Measurements from ENCODE around the gene FKBP11.

DNA sequence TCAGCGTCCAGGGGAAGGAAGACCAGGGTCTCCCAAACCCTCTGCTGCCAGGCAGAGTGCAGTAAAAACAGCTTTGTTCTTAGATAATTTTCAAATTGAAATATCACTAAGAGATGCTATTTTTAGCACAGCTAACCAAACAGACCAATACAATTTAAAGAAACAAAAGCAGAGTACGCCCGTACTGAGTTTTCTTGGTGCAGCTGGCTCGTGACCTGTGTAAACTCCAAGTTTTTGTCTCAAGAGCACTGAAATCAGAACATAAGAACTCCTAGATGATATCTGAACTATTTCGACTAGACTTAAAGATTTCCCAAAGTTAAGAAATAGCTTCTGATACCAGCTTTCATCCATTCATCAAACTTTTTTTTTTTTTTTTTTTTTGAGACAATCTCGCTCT is 21.7 kb upstream of the FKBP11 start:
- TF ChIP-seq, protein P1, sequence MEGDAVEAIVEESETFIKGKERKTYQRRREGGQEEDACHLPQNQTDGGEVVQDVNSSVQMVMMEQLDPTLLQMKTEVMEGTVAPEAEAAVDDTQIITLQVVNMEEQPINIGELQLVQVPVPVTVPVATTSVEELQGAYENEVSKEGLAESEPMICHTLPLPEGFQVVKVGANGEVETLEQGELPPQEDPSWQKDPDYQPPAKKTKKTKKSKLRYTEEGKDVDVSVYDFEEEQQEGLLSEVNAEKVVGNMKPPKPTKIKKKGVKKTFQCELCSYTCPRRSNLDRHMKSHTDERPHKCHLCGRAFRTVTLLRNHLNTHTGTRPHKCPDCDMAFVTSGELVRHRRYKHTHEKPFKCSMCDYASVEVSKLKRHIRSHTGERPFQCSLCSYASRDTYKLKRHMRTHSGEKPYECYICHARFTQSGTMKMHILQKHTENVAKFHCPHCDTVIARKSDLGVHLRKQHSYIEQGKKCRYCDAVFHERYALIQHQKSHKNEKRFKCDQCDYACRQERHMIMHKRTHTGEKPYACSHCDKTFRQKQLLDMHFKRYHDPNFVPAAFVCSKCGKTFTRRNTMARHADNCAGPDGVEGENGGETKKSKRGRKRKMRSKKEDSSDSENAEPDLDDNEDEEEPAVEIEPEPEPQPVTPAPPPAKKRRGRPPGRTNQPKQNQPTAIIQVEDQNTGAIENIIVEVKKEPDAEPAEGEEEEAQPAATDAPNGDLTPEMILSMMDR (IDR thresholded peaks at IDR 0.05), result no peak
- no peak for TF ChIP-seq EZH2 (IDR thresholded peaks at IDR 0.05)
